T-helper 2 cell treated with Interferon-gamma antibody and Interleukin-4, amounts not matched to agents 5 μg/mL and 100 μg/mL, for 36 hours (primary cell): ENCODE measurements around the gene MAP2K5.

ENCODE experiments used
- DNase-seq: peaks from one replicate; pipeline ENCODE4 v3.0.0; 2021; ENCODE audit warnings: low spot score
- H3K27ac Mint-ChIP-seq: one replicate; pipeline ENCODE4 v1.8.0; 2021; ENCODE audit warnings: mild to moderate bottlenecking, mixed read lengths
- H3K27me3 Mint-ChIP-seq: one replicate; pipeline ENCODE4 v1.8.0; 2021; ENCODE audit warnings: low read depth, mixed read lengths
- H3K36me3 Mint-ChIP-seq: one replicate; pipeline ENCODE4 v1.8.0; 2021; ENCODE audit warnings: low read depth, mixed read lengths
- H3K4me1 Mint-ChIP-seq: one replicate; pipeline ENCODE4 v1.8.0; 2021; ENCODE audit warnings: low read depth, mixed read lengths
- H3K4me3 Mint-ChIP-seq: one replicate; pipeline ENCODE4 v1.8.0; 2022; ENCODE audit warnings: mild to moderate bottlenecking, moderate library complexity, mixed read lengths
- H3K9me3 Mint-ChIP-seq: one replicate; pipeline ENCODE4 v1.8.0; 2021; ENCODE audit warnings: mixed read lengths

The MAP2K5 gene

DNA sequence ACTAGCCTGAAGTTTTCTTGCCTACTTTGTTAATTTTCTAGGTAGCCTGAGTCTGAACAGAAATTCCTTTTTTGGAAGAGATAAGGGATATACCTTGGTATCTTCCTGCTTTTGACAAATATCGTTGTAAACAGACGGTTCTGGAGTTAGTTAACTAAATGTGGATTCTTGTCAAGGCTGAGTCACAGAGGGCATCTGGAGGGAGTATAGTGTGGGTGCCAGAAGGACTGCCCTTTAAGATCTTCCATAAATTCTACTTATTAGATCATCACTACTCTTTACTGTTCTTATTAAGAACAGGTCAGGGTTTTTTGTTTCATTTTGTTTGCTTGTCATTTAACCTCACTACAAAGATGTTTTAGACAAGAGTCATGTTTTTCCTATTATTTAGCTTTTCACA is 157.5 kb downstream of the MAP2K5 start:
- DNase-seq, result no peak
- Mint-ChIP-seq H3K4me3 (no peak overlapping the region), H3K36me3 (peaks cover 1% of the 10 kb centered on the region), H3K27me3 (no peaks in the 10 kb centered on the region), H3K27ac (no peak overlapping the region), H3K4me1 (no peaks in the 10 kb centered on the region), H3K9me3 (no peaks in the 10 kb centered on the region)

DNA sequence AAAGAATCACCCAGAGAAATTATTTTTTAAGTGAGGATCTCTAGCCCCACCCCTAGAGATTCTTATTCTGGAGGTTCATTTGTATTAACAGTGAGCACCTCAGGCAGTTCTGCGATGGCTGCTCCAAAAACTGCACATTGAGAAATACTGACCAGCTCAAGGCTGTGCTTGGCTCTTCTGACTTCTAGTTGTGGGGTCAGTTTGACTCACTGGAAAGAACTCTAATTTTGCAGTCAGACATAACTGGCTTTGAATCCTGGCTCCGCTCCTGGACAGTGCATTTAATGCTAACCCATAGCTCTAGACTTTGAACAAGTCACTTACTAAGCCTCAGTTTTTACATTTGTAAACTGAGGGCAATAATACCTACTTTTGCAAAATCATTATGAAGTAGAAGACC is 159.2 kb downstream of the MAP2K5 start:
- no peaks in the 10 kb centered on the region for H3K27me3 Mint-ChIP-seq
- H3K9me3 Mint-ChIP-seq, result no peaks in the 10 kb centered on the region
- no peak for DNase-seq
- no peaks in the 10 kb centered on the region for H3K4me1 Mint-ChIP-seq
- H3K4me3 Mint-ChIP-seq, result no peak overlapping the region
- H3K27ac Mint-ChIP-seq, result no peak overlapping the region
- H3K36me3 Mint-ChIP-seq, result no peaks in the 10 kb centered on the region

DNA sequence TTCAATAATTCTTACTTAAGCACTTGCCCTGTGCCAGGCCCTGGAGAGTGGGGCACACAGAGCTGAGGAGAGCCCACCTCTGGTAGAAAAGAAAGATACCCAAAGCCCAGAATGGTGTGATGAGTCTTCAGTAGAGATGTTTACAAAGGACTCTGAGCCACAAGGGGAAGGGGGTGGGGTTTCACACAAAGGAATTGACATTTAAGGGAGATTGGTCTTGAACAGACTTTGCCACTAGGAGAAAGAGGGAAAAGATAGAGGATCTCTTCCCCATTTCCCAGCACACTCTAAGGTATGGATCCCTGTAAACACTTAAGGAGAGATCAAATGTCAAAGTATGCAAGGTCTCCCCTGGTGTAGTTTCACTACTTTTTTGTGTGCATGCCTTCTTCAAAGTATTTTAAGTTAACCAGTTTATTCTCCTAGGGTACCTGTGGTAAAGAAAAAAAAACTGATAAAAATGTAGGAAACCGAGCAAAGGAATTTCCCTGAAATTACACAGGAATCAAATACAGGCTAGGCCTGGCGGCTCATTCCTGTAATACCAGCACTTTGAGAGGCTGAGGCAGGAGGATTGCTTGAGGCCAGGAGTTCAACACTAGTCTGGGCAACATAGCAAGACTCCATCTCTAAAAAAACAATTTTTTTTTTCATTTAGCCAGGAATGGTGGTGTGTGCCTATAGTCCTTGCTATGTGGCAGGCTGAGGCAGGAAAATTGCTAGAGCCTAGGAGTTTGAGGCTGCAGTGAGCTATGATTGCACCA is 165.2 kb downstream of the MAP2K5 start:
- peaks cover 3% of the 10 kb centered on the region for H3K4me1 Mint-ChIP-seq
- H3K9me3 Mint-ChIP-seq, result no peaks in the 10 kb centered on the region
- H3K36me3 Mint-ChIP-seq, result no peaks in the 10 kb centered on the region
- H3K27me3 Mint-ChIP-seq, result no peaks in the 10 kb centered on the region
- no peak overlapping the region for H3K4me3 Mint-ChIP-seq
- no peak for DNase-seq
- H3K27ac Mint-ChIP-seq, result no peak overlapping the region

DNA sequence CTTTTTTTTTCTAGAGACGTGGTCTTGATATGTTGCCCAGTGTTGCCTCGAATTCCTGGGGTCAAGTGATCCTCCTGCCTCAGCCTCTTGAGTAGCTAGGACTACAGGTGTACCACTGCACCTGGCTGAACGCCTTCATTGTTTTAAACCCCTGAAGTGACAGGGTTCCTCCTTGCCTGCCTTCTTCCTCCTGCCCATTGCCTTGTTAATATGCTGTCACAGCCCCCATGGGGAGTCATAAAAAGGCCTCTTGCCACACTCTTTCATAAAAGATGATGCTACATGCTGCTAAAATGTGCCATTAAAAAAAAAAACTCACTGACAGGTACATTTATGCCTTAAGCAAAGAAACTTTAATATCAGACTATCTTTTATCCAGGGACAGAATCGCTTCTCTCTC is 166.0 kb downstream of the MAP2K5 start:
- Mint-ChIP-seq H3K27me3 (no peaks in the 10 kb centered on the region), H3K36me3 (no peaks in the 10 kb centered on the region), H3K4me1 (peaks cover 3% of the 10 kb centered on the region), H3K4me3 (no peak overlapping the region), H3K9me3 (no peaks in the 10 kb centered on the region), H3K27ac (no peak overlapping the region)
- DNase-seq, result no peak

DNA sequence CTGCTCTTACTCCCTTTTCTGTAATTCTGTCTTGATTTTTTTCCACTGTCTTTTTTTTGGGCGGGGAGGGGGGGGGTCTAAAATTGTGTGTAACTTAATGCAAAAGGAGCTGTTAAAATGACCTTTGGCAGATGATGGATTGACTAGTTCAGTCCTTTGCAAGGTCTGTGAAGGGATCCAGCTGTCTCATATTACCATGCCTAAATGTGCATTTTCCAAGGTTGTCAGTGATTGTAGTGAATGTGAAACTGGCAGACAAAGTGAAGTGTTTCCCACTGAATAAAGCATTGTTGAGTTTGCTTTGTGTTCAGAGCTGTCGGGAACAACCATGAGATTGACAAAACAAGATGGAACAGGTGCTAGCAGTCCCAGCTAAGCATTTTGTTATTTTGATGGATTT is 172.7 kb downstream of the MAP2K5 start:
- no peak overlapping the region for H3K27ac Mint-ChIP-seq
- no peaks in the 10 kb centered on the region for H3K4me1 Mint-ChIP-seq
- no peaks in the 10 kb centered on the region for H3K36me3 Mint-ChIP-seq
- no peak for DNase-seq
- H3K9me3 Mint-ChIP-seq, result no peaks in the 10 kb centered on the region
- H3K27me3 Mint-ChIP-seq, result no peaks in the 10 kb centered on the region
- H3K4me3 Mint-ChIP-seq, result no peak overlapping the region

DNA sequence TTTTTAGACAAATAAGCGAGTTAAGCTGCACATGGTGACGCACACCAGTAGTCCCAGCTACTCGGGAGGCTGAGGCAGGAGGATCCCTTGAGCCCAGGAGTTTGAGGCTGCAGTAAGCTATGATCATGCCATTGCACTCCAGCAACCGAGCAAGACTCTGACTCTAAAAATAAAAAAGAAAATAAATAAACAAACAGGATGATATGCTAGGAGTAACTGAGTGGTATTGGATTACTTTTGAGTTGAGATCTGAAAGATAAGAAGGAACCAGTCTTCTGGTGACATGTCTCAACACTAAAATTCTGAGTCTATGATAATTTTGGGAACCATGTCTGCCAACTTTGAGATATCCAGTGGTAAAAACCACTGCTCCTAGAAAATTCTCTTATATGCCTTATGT is 173.7 kb downstream of the MAP2K5 start:
- Mint-ChIP-seq H3K27me3 (no peaks in the 10 kb centered on the region), H3K4me1 (no peaks in the 10 kb centered on the region), H3K36me3 (no peaks in the 10 kb centered on the region), H3K9me3 (no peaks in the 10 kb centered on the region), H3K4me3 (no peak overlapping the region), H3K27ac (no peak overlapping the region)
- DNase-seq, result no peak

DNA sequence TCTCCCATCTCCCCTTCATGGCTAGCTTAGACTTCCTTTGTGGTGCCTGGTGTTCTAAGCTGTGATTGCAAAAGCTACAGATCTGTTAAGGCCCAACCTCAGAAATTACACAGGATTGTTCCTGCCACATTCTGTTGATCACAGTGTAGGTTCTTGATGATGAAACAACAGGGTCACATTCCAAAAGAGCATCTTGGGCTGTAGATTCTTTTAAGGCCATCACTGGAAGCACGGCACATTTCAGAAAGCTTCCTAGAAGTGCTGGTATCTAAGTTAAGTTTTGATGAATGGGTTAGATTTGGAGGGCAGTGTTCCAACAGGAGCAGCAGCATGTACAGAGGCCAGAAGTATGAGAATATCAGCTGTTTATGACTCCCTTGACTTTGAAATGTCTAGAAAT is 175.3 kb downstream of the MAP2K5 start:
- no peak overlapping the region for H3K27ac Mint-ChIP-seq
- no peaks in the 10 kb centered on the region for H3K9me3 Mint-ChIP-seq
- H3K27me3 Mint-ChIP-seq, result no peaks in the 10 kb centered on the region
- no peaks in the 10 kb centered on the region for H3K36me3 Mint-ChIP-seq
- no peak overlapping the region for H3K4me3 Mint-ChIP-seq
- no peaks in the 10 kb centered on the region for H3K4me1 Mint-ChIP-seq
- no peak for DNase-seq

DNA sequence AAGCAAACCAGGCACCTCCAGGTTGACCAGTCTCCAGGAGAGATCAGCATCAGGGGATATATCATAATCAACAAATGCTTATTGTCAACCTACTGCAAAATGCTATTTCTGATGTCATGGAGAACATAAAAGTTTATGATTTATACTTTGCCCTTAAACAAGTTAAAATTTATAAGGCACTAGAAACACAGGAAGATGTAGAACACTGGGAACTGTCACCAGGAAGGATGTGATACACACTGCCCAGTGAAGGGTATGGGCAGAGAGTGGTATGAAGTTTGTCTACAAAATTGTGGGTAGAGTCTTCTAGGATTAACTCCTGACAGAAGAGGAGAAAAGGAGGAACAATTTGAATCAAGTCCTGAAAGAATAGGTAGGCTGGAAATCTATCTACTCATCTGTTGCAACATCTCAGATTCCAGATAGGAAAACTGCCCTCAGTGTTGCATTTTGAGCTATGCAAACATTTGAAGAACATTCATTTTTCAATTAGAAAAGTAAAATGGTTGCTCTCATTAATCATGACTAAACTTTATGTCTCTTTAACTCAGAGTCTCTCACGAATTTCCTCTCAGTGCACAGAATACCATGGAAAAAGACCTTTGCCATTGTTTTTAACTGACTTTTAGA is 176.9 kb downstream of the MAP2K5 start:
- no peaks in the 10 kb centered on the region for H3K27me3 Mint-ChIP-seq

DNA sequence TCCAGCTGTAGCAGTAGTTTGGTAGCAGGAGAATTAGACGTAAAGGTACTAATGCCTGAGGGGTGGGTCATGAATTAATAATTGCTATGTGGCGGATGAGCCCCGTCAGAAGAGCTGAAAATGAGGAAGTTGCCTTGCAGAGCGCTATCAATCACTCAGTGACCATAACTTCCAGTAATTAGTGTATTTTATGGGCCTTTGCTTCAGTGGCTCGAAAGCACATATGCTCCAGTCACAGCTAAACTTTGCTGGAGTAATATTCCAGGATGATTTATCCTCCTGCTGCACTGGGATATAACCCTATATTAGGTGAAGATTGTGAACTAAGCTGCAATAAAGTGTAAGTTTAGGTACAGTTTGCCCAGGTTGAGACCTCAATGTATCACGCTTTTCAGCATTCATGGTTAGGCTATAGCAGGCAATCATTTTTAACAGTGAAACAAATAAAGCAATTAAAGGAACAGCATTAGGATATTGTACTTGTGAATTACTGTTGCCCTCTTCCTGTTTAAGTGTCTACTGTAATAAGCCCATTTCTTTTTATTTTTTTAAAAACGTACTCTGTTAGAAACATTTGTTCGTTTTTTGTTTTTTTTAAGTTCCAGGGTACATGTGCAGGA is 178.2 kb downstream of the MAP2K5 start:
- Mint-ChIP-seq H3K4me3 (no peak overlapping the region), H3K27ac (no peak overlapping the region), H3K4me1 (no peaks in the 10 kb centered on the region), H3K27me3 (no peaks in the 10 kb centered on the region), H3K36me3 (no peaks in the 10 kb centered on the region), H3K9me3 (no peaks in the 10 kb centered on the region)
- DNase-seq, result no peak

More for the DNA sequence above, 176.9 kb downstream of the MAP2K5 start:
- no peak overlapping the region for H3K4me3 Mint-ChIP-seq
- no peak for DNase-seq
- H3K9me3 Mint-ChIP-seq, result no peaks in the 10 kb centered on the region
- H3K27ac Mint-ChIP-seq, result no peak overlapping the region
- H3K36me3 Mint-ChIP-seq, result no peaks in the 10 kb centered on the region
- H3K4me1 Mint-ChIP-seq, result no peaks in the 10 kb centered on the region

DNA sequence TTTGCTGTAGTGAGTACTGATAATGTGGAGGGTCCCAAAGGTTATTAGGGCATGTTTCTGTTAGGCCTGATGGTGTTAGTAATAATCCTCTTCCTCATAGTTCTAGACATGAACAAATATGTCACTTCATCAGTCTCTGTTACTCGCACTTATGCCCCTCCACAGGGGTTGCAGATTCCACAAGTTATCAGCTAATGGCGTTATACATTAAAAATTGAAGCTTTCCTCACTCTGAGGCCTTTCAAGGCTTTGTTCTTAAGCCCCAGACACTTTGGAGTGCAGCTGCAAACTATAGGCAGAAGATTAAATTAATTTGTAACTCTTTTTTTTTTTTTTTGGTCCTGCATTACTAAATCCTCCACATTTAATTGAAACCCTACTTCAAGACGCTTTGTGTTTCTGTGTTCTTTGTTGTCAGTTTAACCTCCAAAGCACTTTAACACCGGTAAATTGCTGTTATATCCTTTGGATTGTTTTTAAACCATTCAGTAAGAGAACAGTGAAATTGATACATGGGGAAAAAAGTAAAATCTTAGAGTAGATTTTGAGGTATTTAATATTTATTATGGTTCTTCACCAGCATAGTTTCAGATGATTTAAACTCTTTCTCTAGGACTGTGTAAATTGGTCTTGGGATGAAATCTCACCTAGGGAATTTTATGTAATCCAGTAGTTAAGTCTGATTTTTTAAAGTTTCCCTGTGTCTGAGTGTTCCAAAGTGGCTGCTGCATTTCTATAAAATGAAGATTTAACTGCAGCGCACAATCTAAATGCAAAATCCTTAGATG is 179.7 kb downstream of the MAP2K5 start:
- H3K27ac Mint-ChIP-seq, result no peak overlapping the region
- H3K9me3 Mint-ChIP-seq, result no peaks in the 10 kb centered on the region

DNA sequence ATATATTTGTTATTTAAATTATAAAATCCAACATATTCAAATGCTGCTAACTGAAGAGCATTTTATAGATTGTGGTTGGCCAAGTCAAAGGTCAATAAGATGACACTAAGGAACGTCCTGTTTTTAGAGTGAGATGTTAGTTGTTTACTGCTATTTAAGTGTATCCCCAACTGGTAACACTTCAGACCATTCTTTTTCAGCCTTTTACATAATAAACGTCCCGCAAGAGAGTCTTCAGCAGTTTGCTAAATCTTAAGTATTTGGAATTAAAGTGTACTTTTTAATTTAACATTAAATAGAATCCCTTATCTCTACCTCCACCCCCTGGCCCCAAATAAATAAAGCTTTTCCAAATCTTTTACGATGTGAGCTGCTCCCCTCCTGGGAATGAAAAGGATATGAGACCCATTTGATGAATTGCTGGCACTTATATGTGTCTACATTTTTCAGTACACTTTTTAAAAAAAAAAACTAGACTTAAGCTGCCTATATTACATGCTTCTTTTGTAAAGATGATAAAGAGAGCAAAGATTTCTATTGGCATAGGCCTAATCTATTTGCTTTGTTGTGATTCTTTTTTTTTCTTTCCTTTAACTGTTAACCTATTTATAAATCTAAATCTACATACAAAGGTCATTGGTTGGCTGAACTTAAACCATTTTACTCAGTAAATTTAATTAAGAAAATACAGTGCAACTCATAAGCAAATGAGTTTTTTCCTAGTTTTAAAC is 181.0 kb downstream of the MAP2K5 start:
- H3K9me3 Mint-ChIP-seq, result no peaks in the 10 kb centered on the region
- no peak overlapping the region for H3K27ac Mint-ChIP-seq
- H3K4me3 Mint-ChIP-seq, result no peak overlapping the region
- no peaks in the 10 kb centered on the region for H3K36me3 Mint-ChIP-seq
- DNase-seq, result no peak
- H3K27me3 Mint-ChIP-seq, result no peaks in the 10 kb centered on the region
- H3K4me1 Mint-ChIP-seq, result no peaks in the 10 kb centered on the region

More for the DNA sequence above, 179.7 kb downstream of the MAP2K5 start:
- Mint-ChIP-seq H3K4me3 (no peak overlapping the region), H3K27me3 (no peaks in the 10 kb centered on the region), H3K36me3 (no peaks in the 10 kb centered on the region), H3K4me1 (no peaks in the 10 kb centered on the region)
- no peak for DNase-seq

DNA sequence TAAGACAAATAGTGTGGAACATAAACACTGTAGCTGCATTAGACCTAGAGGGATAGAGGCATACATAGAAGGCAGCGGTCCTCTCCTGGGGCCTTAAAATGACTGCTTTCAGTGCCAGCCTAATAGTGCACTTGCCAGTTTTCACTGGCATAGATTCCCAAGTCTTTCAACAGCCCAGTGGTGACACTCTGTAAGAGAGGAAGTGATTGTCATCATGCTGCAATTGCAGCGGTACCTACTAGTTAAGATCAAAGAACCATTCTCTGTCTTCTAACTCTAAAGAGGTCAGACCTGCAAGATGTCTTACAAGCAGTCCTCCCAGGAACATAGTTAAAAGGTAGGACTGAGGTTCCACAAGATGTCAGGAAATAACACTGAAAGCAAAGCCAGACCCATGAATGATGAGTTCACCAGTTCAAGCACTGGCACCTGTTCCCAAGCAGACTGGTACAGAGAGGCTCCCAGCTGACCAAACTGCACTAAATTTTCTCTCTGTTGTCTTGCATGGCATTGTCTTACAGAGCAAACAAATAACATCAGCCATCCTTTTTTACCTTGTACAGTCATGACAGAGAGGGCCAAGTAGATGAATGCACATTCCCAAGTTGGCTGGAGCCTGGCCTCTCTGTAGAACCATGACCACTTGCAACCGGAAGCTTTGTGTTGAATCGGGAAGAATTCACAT is 182.3 kb downstream of the MAP2K5 start:
- H3K36me3 Mint-ChIP-seq, result no peaks in the 10 kb centered on the region
- no peak for DNase-seq
- no peak overlapping the region for H3K27ac Mint-ChIP-seq
- no peaks in the 10 kb centered on the region for H3K4me1 Mint-ChIP-seq
- H3K4me3 Mint-ChIP-seq, result no peak overlapping the region
- no peaks in the 10 kb centered on the region for H3K9me3 Mint-ChIP-seq
- no peaks in the 10 kb centered on the region for H3K27me3 Mint-ChIP-seq

DNA sequence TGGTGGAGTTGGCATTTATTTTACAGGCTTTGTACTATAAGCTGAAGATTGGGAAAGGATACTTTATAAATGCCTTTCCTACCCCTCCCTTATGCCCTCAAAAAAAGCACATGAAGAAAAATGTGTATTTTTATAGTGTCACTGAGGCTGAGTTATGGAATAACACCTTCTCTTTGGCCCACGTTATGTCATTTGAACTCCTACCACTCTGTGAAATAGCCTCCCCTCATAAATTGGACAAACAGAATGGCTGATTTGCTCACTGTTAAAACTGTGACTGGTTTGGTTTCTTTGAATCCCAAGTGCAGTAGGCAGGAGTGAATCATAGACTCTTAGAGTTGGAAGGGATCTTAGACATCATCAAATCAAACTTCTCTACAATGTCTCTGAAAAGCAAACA is 187.6 kb downstream of the MAP2K5 start:
- Mint-ChIP-seq H3K27ac (no peak overlapping the region), H3K4me1 (no peaks in the 10 kb centered on the region), H3K27me3 (no peaks in the 10 kb centered on the region), H3K4me3 (no peak overlapping the region), H3K9me3 (no peaks in the 10 kb centered on the region), H3K36me3 (no peaks in the 10 kb centered on the region)
- no peak for DNase-seq
